HG03439 (cell line): Measurements from ENCODE around the gene ZBTB12.
"Not testable (repeated sequence)": the region's sequence is repeated elsewhere in the genome, so short reads cannot be mapped to it uniquely, and the experiment has no call there.

Experiments used
- ATAC-seq: cut with Tn5 transposase; IDR thresholded peaks from one replicate; pipeline ENCODE4 v1.9.1; 2021; ENCODE audit warnings: mild to moderate bottlenecking, moderate library complexity; ENCODE audit not compliant: unreplicated experiment

Gene ZBTB12

GRCh38 chr6:31851980-31852718, 49.7 kb downstream of the ZBTB12 start:
- ATAC-seq = not testable (repeated sequence)

- ATAC-seq = no peak
Observed at GRCh38 chr6:31851485-31851832, 50.4 kb downstream of the ZBTB12 start.

GRCh38 chr6:31850765-31851484, 51.0 kb downstream of the ZBTB12 start:
- no peak for ATAC-seq
